NCI-H748 treated with DMSO at 0.1 percent for 48 hours (cell line): ENCODE measurements around the gene SLC25A13.
"Not testable (repeated sequence)": the region's sequence is repeated elsewhere in the genome, so short reads cannot be mapped to it uniquely, and the experiment has no call there.

Source experiments
- DNase-seq: peaks from one replicate; lab custom pipeline; 2025; lab: John Stamatoyannopoulos, UW

SLC25A13 gene

GRCh38 chr7:96154506-96154905, 167.4 kb downstream of the SLC25A13 start:
- DNase-seq: not testable (repeated sequence)

- DNase-seq: no peak
Measured at GRCh38 chr7:96152706-96153105, 169.2 kb downstream of the SLC25A13 start.

GRCh38 chr7:96151889-96152288, 170.0 kb downstream of the SLC25A13 start:
- DNase-seq: no peak

- DNase-seq: no peak
Measured at GRCh38 chr7:96144260-96144526, 177.7 kb downstream of the SLC25A13 start.

- DNase-seq: peak; percentile 42
Measured at GRCh38 chr7:96143495-96144259, 178.2 kb downstream of the SLC25A13 start.

- DNase-seq: peak; percentile 95
Measured at GRCh38 chr7:96136600-96137239, 185.2 kb downstream of the SLC25A13 start.

- DNase-seq: peak; percentile 22
Measured at GRCh38 chr7:96135241-96135640, 186.7 kb downstream of the SLC25A13 start.

GRCh38 chr7:96131525-96131924, 190.4 kb downstream of the SLC25A13 start:
- DNase-seq: no peak

GRCh38 chr7:96127746-96128145, 194.2 kb downstream of the SLC25A13 start:
- DNase-seq: no peak

GRCh38 chr7:96126382-96126781, 195.5 kb downstream of the SLC25A13 start:
- DNase-seq: no peak

GRCh38 chr7:96122746-96123145, 199.2 kb downstream of the SLC25A13 start:
- no peak for DNase-seq

- DNase-seq: peak; percentile 22
Measured at GRCh38 chr7:96121752-96122151, 200.1 kb downstream of the SLC25A13 start.

GRCh38 chr7:96120445-96121225, 201.3 kb downstream of the SLC25A13 start:
- DNase-seq: no peak

GRCh38 chr7:96118449-96119001, 203.4 kb downstream of the SLC25A13 start:
- no peak for DNase-seq

- no peak for DNase-seq
Measured at GRCh38 chr7:96116173-96116572, 205.7 kb downstream of the SLC25A13 start.

GRCh38 chr7:96114190-96114589, 207.7 kb downstream of the SLC25A13 start:
- no peak for DNase-seq

GRCh38 chr7:96111405-96111804, 210.5 kb downstream of the SLC25A13 start:
- DNase-seq: no peak

- no peak for DNase-seq
Measured at GRCh38 chr7:96104984-96105383, 216.9 kb downstream of the SLC25A13 start.

- no peak for DNase-seq
Measured at GRCh38 chr7:96102096-96102811, 219.6 kb downstream of the SLC25A13 start.

- DNase-seq: no peak
Measured at GRCh38 chr7:96100737-96101136, 221.2 kb downstream of the SLC25A13 start.

- no peak for DNase-seq
Measured at GRCh38 chr7:96097835-96098234, 224.1 kb downstream of the SLC25A13 start.

- no peak for DNase-seq
Measured at GRCh38 chr7:96093435-96093834, 228.5 kb downstream of the SLC25A13 start.
